ENCODE results near the gene ATP1A4.

The ATP1A4 gene

GRCh38 chr1:160194737-160195059, 43.3 kb downstream of the ATP1A4 start:
- no peak for TF ChIP-seq CTCF (IDR thresholded peaks at IDR 0.05; ENCODE audit: unreplicated experiment in 3 of 3)
- Mint-ChIP-seq H3K36me3 (ENCODE audit: low read depth) (no peaks in the 10 kb centered on the region), H3K27me3 (ENCODE audit: low read depth) (no peaks in the 10 kb centered on the region), H3K27ac (no peak overlapping the region), H3K4me1 (peaks cover 5% of the 10 kb centered on the region), H3K9me3 (no peaks in the 10 kb centered on the region), H3K4me3 (no peak overlapping the region)

GRCh38 chr1:160196143-160196542, 44.7 kb downstream of the ATP1A4 start:
- no peak for TF ChIP-seq CTCF (IDR thresholded peaks at IDR 0.05; ENCODE audit: unreplicated experiment in 3 of 3)
- H3K27me3 Mint-ChIP-seq (ENCODE audit: low read depth) = no peaks in the 10 kb centered on the region
- no peak overlapping the region for H3K4me3 Mint-ChIP-seq
- no peaks in the 10 kb centered on the region for H3K36me3 Mint-ChIP-seq (ENCODE audit: low read depth)
- peaks cover 4% of the 10 kb centered on the region for H3K4me1 Mint-ChIP-seq
- no peak overlapping the region for H3K27ac Mint-ChIP-seq
- H3K9me3 Mint-ChIP-seq = no peaks in the 10 kb centered on the region

GRCh38 chr1:160197231-160197630, 45.8 kb downstream of the ATP1A4 start:
- Mint-ChIP-seq H3K9me3 (no peaks in the 10 kb centered on the region), H3K4me1 (peaks cover 4% of the 10 kb centered on the region), H3K4me3 (no peak overlapping the region), H3K27ac (no peak overlapping the region), H3K36me3 (ENCODE audit: low read depth) (no peaks in the 10 kb centered on the region), H3K27me3 (ENCODE audit: low read depth) (no peaks in the 10 kb centered on the region)
- TF ChIP-seq CTCF (IDR thresholded peaks at IDR 0.05; ENCODE audit: unreplicated experiment in 3 of 3) = no peak

- TF ChIP-seq CTCF (IDR thresholded peaks at IDR 0.05; ENCODE audit: unreplicated experiment in 3 of 3) = no peak
- H3K4me1 Mint-ChIP-seq = peaks cover 9% of the 10 kb centered on the region
- no peaks in the 10 kb centered on the region for H3K36me3 Mint-ChIP-seq (ENCODE audit: low read depth)
- H3K9me3 Mint-ChIP-seq = no peaks in the 10 kb centered on the region
- H3K27me3 Mint-ChIP-seq (ENCODE audit: low read depth) = no peaks in the 10 kb centered on the region
- H3K27ac Mint-ChIP-seq = no peak overlapping the region
- H3K4me3 Mint-ChIP-seq = no peak overlapping the region
Observed at GRCh38 chr1:160200786-160201185, 49.4 kb downstream of the ATP1A4 start.

GRCh38 chr1:160204526-160205241, 53.3 kb downstream of the ATP1A4 start:
- Mint-ChIP-seq H3K9me3 (no peaks in the 10 kb centered on the region), H3K4me3 (peak overlapping the region; percentile 81 to 87 (median 83)), H3K36me3 (ENCODE audit: low read depth) (peaks cover 15% of the 10 kb centered on the region), H3K27ac (peak overlapping the region; percentile 48 to 74 (median 73)), H3K27me3 (ENCODE audit: low read depth) (no peaks in the 10 kb centered on the region), H3K4me1 (peaks cover 46% of the 10 kb centered on the region)
- TF ChIP-seq CTCF (IDR thresholded peaks at IDR 0.05; ENCODE audit: unreplicated experiment in 3 of 3) = no peak

Data from nephron (organoid).